IPS DF 6.9 (cell line): ENCODE measurements around the gene LIX1L.

Source experiments
- DNase-seq: peaks from one replicate; pipeline ENCODE4 v3.0.0-alpha.2; 2013; ENCODE audit warnings: low read depth, low spot score
- H3K27ac ChIP-seq: one replicate; pipeline ENCODE4 v1.5.1; 2013; ENCODE audit warnings: low read length, control low read depth
- H3K27me3 ChIP-seq: 2 replicates; pipeline ENCODE4 v1.6.1; 2013; ENCODE audit warnings: mild to moderate bottlenecking, low read length; ENCODE audit not compliant: control insufficient read depth, insufficient read depth
- H3K36me3 ChIP-seq: 2 replicates; pipeline ENCODE4 v1.6.1; 2013; ENCODE audit warnings: low read length; ENCODE audit not compliant: control insufficient read depth, insufficient read depth
- H3K4me1 ChIP-seq: 2 replicates; pipeline ENCODE4 v1.6.1; 2013; ENCODE audit warnings: low read length; ENCODE audit not compliant: control insufficient read depth, insufficient read depth
- H3K4me3 ChIP-seq: 2 replicates; pipeline ENCODE4 v1.5.1; 2013; ENCODE audit warnings: mild to moderate bottlenecking, low read length
- H3K9me3 ChIP-seq: 2 replicates; pipeline ENCODE4 v1.6.1; 2013; ENCODE audit warnings: low read length, inconsistent platforms; ENCODE audit not compliant: control insufficient read depth, insufficient read depth
- WGBS: extraction: QIAGEN DNeasy Blood & Tissue Kit; methylation state at CpG from one replicate; pipeline ENCODE4 v1.1.7; 2013; ENCODE audit warnings: mixed read lengths, missing lambda C conversion rate; ENCODE audit not compliant: insufficient read length, insufficient coverage; 5-methylcytosine and 5-hydroxymethylcytosine counted together

The LIX1L gene

GRCh38 chr1:145952903-145953302 lies 4.9 kb downstream of the LIX1L start:
- H3K9me3 ChIP-seq = no peaks in the 10 kb centered on the region
- H3K4me1 ChIP-seq = peaks cover 2% of the 10 kb centered on the region; the same call in 1 of the 2 replicates
- no CpG with 5 or more reads among the region's 3 CpGs for WGBS
- H3K27me3 ChIP-seq = peaks cover 2% of the 10 kb centered on the region; the same call in 1 of the 2 replicates
- no peak overlapping the region for H3K4me3 ChIP-seq
- H3K27ac ChIP-seq = no peak overlapping the region
- no peaks in the 10 kb centered on the region for H3K36me3 ChIP-seq
- DNase-seq = no peak

DNA sequence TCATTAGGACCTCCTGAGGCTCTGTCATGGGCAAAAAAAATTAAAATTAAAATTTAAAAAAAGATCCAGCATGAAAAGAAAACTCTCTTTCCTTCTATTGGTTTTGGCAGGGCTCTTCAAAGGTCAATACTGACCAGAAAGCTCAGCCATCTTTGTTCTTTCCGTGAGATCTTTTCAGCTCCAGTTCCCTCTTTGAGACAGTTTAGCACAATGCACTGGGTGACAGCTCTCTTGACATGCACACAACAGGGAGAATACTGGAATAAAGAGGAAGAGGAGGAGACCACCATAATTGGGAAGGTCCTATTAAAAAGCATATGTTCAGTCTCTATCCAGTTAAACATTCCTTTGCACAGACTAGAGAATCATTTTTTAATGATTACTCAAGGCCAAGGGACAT lies 6.3 kb downstream of the LIX1L start:
- Histone ChIP-seq H3K27ac (no peak overlapping the region), H3K36me3 (no peaks in the 10 kb centered on the region), H3K4me1 (peaks cover 2% of the 10 kb centered on the region; the same call in 1 of the 2 replicates), H3K9me3 (no peaks in the 10 kb centered on the region), H3K27me3 (peaks cover 2% of the 10 kb centered on the region; the same call in 1 of the 2 replicates), H3K4me3 (no peak overlapping the region)
- no CpG with 5 or more reads among the region's 1 CpG for WGBS
- no peak for DNase-seq

GRCh38 chr1:145949219-145949618 lies 8.6 kb downstream of the LIX1L start:
- no peaks in the 10 kb centered on the region for H3K36me3 ChIP-seq
- no peaks in the 10 kb centered on the region for H3K27me3 ChIP-seq
- WGBS = no CpG with 5 or more reads among the region's 4 CpGs
- H3K4me1 ChIP-seq = peaks cover 2% of the 10 kb centered on the region; the same call in 1 of the 2 replicates
- H3K4me3 ChIP-seq = no peak overlapping the region
- H3K9me3 ChIP-seq = no peaks in the 10 kb centered on the region
- H3K27ac ChIP-seq = no peak overlapping the region
- no peak for DNase-seq

DNA sequence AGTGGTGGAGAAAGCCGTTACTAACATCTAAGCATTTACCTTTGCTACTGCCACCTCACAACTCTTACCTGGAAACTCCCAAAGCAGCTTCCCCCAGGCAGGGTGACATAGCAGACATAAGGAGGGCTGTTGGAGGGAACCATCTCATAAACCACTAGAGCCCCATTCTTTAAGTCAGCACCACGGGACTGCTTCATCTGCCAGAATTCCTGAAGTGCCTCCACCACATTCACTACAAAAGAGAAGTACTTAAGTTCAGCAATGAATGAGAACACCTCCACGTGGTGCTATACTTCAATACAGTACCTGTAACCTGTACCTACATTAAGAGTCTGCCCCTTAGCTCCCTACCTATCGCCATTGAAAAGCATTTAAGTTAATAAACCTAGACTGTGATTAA lies 10.3 kb downstream of the LIX1L start:
- no peaks in the 10 kb centered on the region for H3K36me3 ChIP-seq
- H3K4me3 ChIP-seq = no peak overlapping the region
- DNase-seq = no peak
- no peak overlapping the region for H3K27ac ChIP-seq
- WGBS = no CpG with 5 or more reads among the region's 4 CpGs
- H3K9me3 ChIP-seq = no peaks in the 10 kb centered on the region
- peaks cover 2% of the 10 kb centered on the region; the same call in 1 of the 2 replicates for H3K4me1 ChIP-seq
- no peaks in the 10 kb centered on the region for H3K27me3 ChIP-seq

DNA sequence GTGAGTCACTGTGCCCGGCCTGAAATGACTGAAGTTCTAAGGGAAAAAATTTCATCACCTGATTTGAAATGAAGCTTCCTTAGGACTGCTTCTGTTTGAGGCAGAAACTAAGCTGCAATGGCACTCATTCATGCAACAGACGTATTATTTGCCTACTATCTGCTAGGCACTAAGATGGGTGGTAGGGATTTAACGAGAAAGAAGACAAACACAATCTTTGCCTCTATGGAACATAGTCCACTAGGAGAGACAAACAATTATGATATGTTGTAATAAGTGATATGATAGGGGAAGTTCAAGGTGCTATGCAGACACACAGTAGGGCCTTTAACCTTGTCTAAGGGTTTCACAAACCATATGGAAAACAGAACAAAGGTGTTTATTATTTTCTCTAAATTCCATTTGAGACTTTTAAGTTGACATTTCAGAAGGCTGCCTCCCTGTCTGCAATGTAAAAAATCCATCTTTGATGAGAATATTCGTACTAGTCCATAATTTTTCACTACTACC lies 11.3 kb downstream of the LIX1L start:
- H3K27ac ChIP-seq = no peak overlapping the region
- H3K9me3 ChIP-seq = no peaks in the 10 kb centered on the region
- no peak overlapping the region for H3K4me3 ChIP-seq
- no peaks in the 10 kb centered on the region for H3K27me3 ChIP-seq
- DNase-seq = no peak
- H3K36me3 ChIP-seq = no peaks in the 10 kb centered on the region
- H3K4me1 ChIP-seq = peaks cover 2% of the 10 kb centered on the region; the same call in 1 of the 2 replicates
- no CpG with 5 or more reads among the region's 4 CpGs for WGBS

GRCh38 chr1:145944532-145944931 lies 13.3 kb downstream of the LIX1L start:
- H3K9me3 ChIP-seq = no peaks in the 10 kb centered on the region
- H3K27ac ChIP-seq = no peak overlapping the region
- no peak overlapping the region for H3K4me3 ChIP-seq
- WGBS = no CpG with 5 or more reads among the region's 3 CpGs
- H3K27me3 ChIP-seq = no peaks in the 10 kb centered on the region
- no peaks in the 10 kb centered on the region for H3K36me3 ChIP-seq
- no peak for DNase-seq
- no peaks in the 10 kb centered on the region; the same call in 1 of the 2 replicates for H3K4me1 ChIP-seq

- DNase-seq = no peak
- H3K4me3 ChIP-seq = no peak overlapping the region
- H3K36me3 ChIP-seq = no peaks in the 10 kb centered on the region
- H3K27ac ChIP-seq = no peak overlapping the region
- H3K4me1 ChIP-seq = no peaks in the 10 kb centered on the region; the same call in 1 of the 2 replicates
- WGBS = no CpG with 5 or more reads among the region's 6 CpGs
- no peaks in the 10 kb centered on the region for H3K9me3 ChIP-seq
- H3K27me3 ChIP-seq = no peaks in the 10 kb centered on the region
Measured at GRCh38 chr1:145942871-145943270, 14.9 kb downstream of the LIX1L start.

GRCh38 chr1:145942405-145942804 lies 15.4 kb downstream of the LIX1L start:
- H3K27me3 ChIP-seq = no peaks in the 10 kb centered on the region
- no CpG with 5 or more reads among the region's 4 CpGs for WGBS
- no peak overlapping the region for H3K4me3 ChIP-seq
- H3K4me1 ChIP-seq = no peaks in the 10 kb centered on the region; the same call in 1 of the 2 replicates
- H3K9me3 ChIP-seq = no peaks in the 10 kb centered on the region
- no peaks in the 10 kb centered on the region for H3K36me3 ChIP-seq
- no peak for DNase-seq
- H3K27ac ChIP-seq = no peak overlapping the region

GRCh38 chr1:145937436-145937835 lies 20.4 kb downstream of the LIX1L start:
- Histone ChIP-seq H3K27me3 (no peaks in the 10 kb centered on the region), H3K4me1 (no peaks in the 10 kb centered on the region), H3K4me3 (no peak overlapping the region), H3K27ac (no peak overlapping the region), H3K36me3 (no peaks in the 10 kb centered on the region), H3K9me3 (no peaks in the 10 kb centered on the region)
- no peak for DNase-seq
- no CpG with 5 or more reads among the region's 1 CpG for WGBS

DNA sequence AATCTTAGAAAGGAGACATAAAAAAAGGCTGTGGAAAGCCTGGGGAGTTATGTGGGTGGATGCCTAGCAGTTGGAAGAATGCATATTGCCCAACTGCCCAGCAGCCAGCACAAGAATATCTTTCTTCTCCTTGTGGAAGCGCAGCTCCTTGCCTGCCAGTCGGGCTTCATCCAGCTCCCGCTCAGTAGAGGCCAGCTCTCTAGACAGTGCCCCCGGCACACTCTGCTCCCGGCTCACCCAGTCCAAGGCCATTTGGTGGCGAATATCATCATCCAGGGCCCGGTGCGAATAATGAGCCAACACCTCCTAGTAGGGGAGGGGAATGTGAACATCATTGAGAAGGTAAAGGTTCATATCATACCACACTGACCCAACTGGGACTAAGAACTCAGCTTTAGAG lies 21.6 kb downstream of the LIX1L start:
- no peak overlapping the region for H3K4me3 ChIP-seq
- no CpG with 5 or more reads among the region's 8 CpGs for WGBS
- H3K27ac ChIP-seq = no peak overlapping the region
- no peaks in the 10 kb centered on the region for H3K36me3 ChIP-seq
- no peaks in the 10 kb centered on the region for H3K9me3 ChIP-seq
- DNase-seq = no peak
- no peaks in the 10 kb centered on the region for H3K4me1 ChIP-seq
- no peaks in the 10 kb centered on the region for H3K27me3 ChIP-seq

DNA sequence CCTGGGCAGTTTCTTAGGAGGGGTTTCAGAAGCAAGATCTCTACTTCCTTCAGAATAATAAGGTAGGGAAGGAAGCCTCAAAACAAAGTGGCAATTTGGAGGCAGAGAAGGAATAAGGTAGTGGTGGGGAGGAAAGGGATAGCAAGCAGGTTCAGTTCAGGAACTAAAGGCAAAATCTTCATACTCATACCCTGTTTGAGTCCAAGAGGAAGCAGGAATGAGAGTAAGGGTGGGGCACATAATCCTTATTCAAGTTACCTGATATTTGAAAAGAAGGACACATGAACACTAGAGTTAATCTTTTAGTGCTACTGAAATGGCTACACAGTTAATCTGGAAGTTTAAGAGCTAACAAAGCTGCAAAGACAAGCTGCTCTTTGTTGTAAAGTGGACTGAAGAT lies 22.1 kb downstream of the LIX1L start:
- Histone ChIP-seq H3K36me3 (no peaks in the 10 kb centered on the region), H3K4me3 (no peak overlapping the region), H3K9me3 (no peaks in the 10 kb centered on the region), H3K27ac (no peak overlapping the region), H3K4me1 (no peaks in the 10 kb centered on the region), H3K27me3 (no peaks in the 10 kb centered on the region)
- no peak for DNase-seq
